Panc1 (cell line): ENCODE measurements around the gene DNAJB8. TPM values are rescaled to one million over a fixed set of nuclear protein-coding genes. Genes with fewer than 3 reads are reported as not detected.

Experiments used
- ATAC-seq: fragments of 200-7000 bp; cut with Tn5 transposase; 2 replicates; pipeline ENCODE4 v1.9.1; 2020; ENCODE audit warnings: mild to moderate bottlenecking, moderate library complexity
- BruUV-seq: library from RNA; stranded (reverse); fragments of 400-500 nt; replicated peaks from 2 replicates; lab custom pipeline; 2021; lab: Mats Ljungman, UMichigan
- CTCF ChIA-PET: fragments of 300-600 bp; sonication (Branson Sonifier 250); formaldehyde crosslinking; loops from one replicate; lab custom pipeline; 2022; ENCODE audit warnings: antibody characterized with exemption; lab: Charles Lee
- POLR2A ChIA-PET: fragments of 300-600 bp; sonication (Branson Sonifier 250); formaldehyde crosslinking; loops from one replicate; lab custom pipeline; 2022; ENCODE audit warnings: antibody characterized with exemption; lab: Charles Lee
- DNase-seq: peaks from one replicate; pipeline ENCODE4 v3.0.0-alpha.2; 2010; ENCODE audit warnings: low read depth, low spot score
- H3K27ac ChIP-seq: 2 replicates; pipeline ENCODE4 v1.5.1; 2011; ENCODE audit warnings: mild to moderate bottlenecking, low read length, inconsistent platforms
- H3K27me3 ChIP-seq: fragments of 200-500 bp; sonication (Bioruptor generic); 2 replicates; pipeline ENCODE4 v1.6.0; 2014; ENCODE audit warnings: low read length, inconsistent platforms; ENCODE audit not compliant: control insufficient read depth, insufficient read depth
- H3K36me3 ChIP-seq: fragments of 200-500 bp; sonication (Bioruptor generic); 2 replicates; pipeline ENCODE4 v1.5.1; 2014; ENCODE audit warnings: inconsistent platforms, mild to moderate bottlenecking, low read length, moderate library complexity; ENCODE audit not compliant: control insufficient read depth, insufficient read depth
- H3K4me1 ChIP-seq: 2 replicates; pipeline ENCODE4 v1.5.1; 2011; ENCODE audit warnings: inconsistent platforms, mild to moderate bottlenecking, low read length, moderate library complexity; ENCODE audit not compliant: control insufficient read depth, insufficient read depth
- H3K4me3 ChIP-seq, 2 experiments: 2 replicates each; pipeline ENCODE4 v1.5.1; 2011 to 2012; ENCODE audit warnings: low read depth in 2 of 2, low read length in 2 of 2, mild to moderate bottlenecking in 2 of 2, inconsistent platforms in 1 of 2, moderate library complexity in 1 of 2
- H3K9me3 ChIP-seq: fragments of 200-500 bp; sonication (Bioruptor generic); 2 replicates; pipeline ENCODE4 v1.5.1; 2014; ENCODE audit warnings: low read depth, mild to moderate bottlenecking, inconsistent platforms, low read length, moderate library complexity; ENCODE audit not compliant: control insufficient read depth, insufficient read depth
- POLR2AphosphoS5 ChIP-seq: IDR thresholded peaks from 2 replicates; pipeline ENCODE4 v1.6.1; 2012; ENCODE audit warnings: mild to moderate bottlenecking, low read depth, low read length, moderate library complexity
- SIN3A ChIP-seq: IDR thresholded peaks from 2 replicates; pipeline ENCODE4 v1.6.1; 2012; ENCODE audit warnings: low read depth, mild to moderate bottlenecking, low read length, moderate library complexity, borderline replicate concordance; ENCODE audit not compliant: insufficient read depth
- TCF7L2 ChIP-seq: IDR thresholded peaks from 2 replicates; pipeline ENCODE4 v1.6.1; 2011; ENCODE audit warnings: mild to moderate bottlenecking, low read depth, low read length, inconsistent platforms
- in situ Hi-C: cut with HindIII; loops from 2 replicates; pipeline ENCODE4 v1.10.0; 2016; ENCODE audit warnings: low sequenced_read_pairs, low pct_unique_long_range_greater_than_20kb
- intact Hi-C: fragments of 100-400 bp; cut with micrococcal nuclease; formaldehyde crosslinking; loops from one replicate; pipeline ENCODE4 v1.10.0; 2022; ENCODE audit not compliant: unreplicated experiment
- total RNA-seq: library from RNA; stranded (reverse); gene quantifications from one replicate; pipeline ENCODE4 v1.2.1, GENCODE V29; 2021; ENCODE audit not compliant: unreplicated experiment
- TF ChIP-seq, protein P1 (sequence below): fragments of 450-650 bp; IDR thresholded peaks from 2 replicates; pipeline ENCODE4 v1.5.1; 2017; ENCODE audit warnings: mild to moderate bottlenecking
- TF ChIP-seq, protein P2 (sequence below), 2 experiments: IDR thresholded peaks; 2 replicates each; pipeline ENCODE4 v1.6.1; 2011 to 2012; ENCODE audit warnings: low read depth in 2 of 2, control low read depth in 1 of 2, low read length in 1 of 2, mild to moderate bottlenecking in 1 of 2, moderate library complexity in 1 of 2; ENCODE audit not compliant: insufficient read depth in 1 of 2

Gene DNAJB8
- total RNA-seq, 1 experiment from 2014 or later: not detected

- Histone ChIP-seq H3K9me3 (no peaks in the 10 kb centered on the region), H3K27me3 (no peaks in the 10 kb centered on the region), H3K4me1 (no peaks in the 10 kb centered on the region), H3K4me3 (no peak overlapping the region), H3K27ac (no peak overlapping the region), H3K36me3 (no peaks in the 10 kb centered on the region)
- intact Hi-C loops (no loop called here), in situ Hi-C loops (no loop called here)
- POLR2A ChIA-PET: no interaction called here
- ATAC-seq: no peak
- TF ChIP-seq SIN3A (no peak), POLR2AphosphoS5 (no peak), TCF7L2 (no peak)
- TF ChIP-seq, protein P1, sequence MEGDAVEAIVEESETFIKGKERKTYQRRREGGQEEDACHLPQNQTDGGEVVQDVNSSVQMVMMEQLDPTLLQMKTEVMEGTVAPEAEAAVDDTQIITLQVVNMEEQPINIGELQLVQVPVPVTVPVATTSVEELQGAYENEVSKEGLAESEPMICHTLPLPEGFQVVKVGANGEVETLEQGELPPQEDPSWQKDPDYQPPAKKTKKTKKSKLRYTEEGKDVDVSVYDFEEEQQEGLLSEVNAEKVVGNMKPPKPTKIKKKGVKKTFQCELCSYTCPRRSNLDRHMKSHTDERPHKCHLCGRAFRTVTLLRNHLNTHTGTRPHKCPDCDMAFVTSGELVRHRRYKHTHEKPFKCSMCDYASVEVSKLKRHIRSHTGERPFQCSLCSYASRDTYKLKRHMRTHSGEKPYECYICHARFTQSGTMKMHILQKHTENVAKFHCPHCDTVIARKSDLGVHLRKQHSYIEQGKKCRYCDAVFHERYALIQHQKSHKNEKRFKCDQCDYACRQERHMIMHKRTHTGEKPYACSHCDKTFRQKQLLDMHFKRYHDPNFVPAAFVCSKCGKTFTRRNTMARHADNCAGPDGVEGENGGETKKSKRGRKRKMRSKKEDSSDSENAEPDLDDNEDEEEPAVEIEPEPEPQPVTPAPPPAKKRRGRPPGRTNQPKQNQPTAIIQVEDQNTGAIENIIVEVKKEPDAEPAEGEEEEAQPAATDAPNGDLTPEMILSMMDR: no peak
- TF ChIP-seq, protein P2, sequence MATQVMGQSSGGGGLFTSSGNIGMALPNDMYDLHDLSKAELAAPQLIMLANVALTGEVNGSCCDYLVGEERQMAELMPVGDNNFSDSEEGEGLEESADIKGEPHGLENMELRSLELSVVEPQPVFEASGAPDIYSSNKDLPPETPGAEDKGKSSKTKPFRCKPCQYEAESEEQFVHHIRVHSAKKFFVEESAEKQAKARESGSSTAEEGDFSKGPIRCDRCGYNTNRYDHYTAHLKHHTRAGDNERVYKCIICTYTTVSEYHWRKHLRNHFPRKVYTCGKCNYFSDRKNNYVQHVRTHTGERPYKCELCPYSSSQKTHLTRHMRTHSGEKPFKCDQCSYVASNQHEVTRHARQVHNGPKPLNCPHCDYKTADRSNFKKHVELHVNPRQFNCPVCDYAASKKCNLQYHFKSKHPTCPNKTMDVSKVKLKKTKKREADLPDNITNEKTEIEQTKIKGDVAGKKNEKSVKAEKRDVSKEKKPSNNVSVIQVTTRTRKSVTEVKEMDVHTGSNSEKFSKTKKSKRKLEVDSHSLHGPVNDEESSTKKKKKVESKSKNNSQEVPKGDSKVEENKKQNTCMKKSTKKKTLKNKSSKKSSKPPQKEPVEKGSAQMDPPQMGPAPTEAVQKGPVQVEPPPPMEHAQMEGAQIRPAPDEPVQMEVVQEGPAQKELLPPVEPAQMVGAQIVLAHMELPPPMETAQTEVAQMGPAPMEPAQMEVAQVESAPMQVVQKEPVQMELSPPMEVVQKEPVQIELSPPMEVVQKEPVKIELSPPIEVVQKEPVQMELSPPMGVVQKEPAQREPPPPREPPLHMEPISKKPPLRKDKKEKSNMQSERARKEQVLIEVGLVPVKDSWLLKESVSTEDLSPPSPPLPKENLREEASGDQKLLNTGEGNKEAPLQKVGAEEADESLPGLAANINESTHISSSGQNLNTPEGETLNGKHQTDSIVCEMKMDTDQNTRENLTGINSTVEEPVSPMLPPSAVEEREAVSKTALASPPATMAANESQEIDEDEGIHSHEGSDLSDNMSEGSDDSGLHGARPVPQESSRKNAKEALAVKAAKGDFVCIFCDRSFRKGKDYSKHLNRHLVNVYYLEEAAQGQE (IDR thresholded peaks at IDR 0.05; ENCODE audit: insufficient read depth in 1 of 2, low read depth in 2 of 2, low read length in 1 of 2): no peak
- CTCF ChIA-PET: no interaction called here
- no peak for DNase-seq
- no TSS peak for BruUV-seq
Measured at GRCh38 chr3:128471110-128471509, 4.4 kb upstream of the DNAJB8 start.

GRCh38 chr3:128470134-128470899 lies 3.6 kb upstream of the DNAJB8 start:
- in situ Hi-C loops: no loop called here
- ChIA-PET CTCF (no interaction called here), POLR2A (no interaction called here)
- intact Hi-C loops: no loop called here
- H3K4me3 ChIP-seq: no peak overlapping the region
- ATAC-seq (no peak), DNase-seq (no peak)
- no peaks in the 10 kb centered on the region for H3K27me3 ChIP-seq
- no peaks in the 10 kb centered on the region for H3K4me1 ChIP-seq
- no TSS peak for BruUV-seq
- no peak for TF ChIP-seq POLR2AphosphoS5
- no peak for TF ChIP-seq TCF7L2
- TF ChIP-seq, protein P1: no peak
- TF ChIP-seq, protein P2 (IDR thresholded peaks at IDR 0.05; ENCODE audit: insufficient read depth in 1 of 2, low read depth in 2 of 2, low read length in 1 of 2): no peak
- no peak for TF ChIP-seq SIN3A
- no peaks in the 10 kb centered on the region for H3K36me3 ChIP-seq
- H3K27ac ChIP-seq: no peak overlapping the region
- H3K9me3 ChIP-seq: no peaks in the 10 kb centered on the region
